Measurements from ENCODE around the gene SOX1. TPM values are rescaled to one million over a fixed set of nuclear protein-coding genes. Genes with fewer than 3 reads are reported as not detected.

SOX1 gene
- total and polyA plus RNA-seq, 9 of the 15 experiments (the other 6 are each of a cell fraction or from before 2014, with no cell fraction given): not detected

GRCh38 chr13:112079696-112080095, 12.7 kb downstream of the SOX1 start:
- no peak for FAIRE-seq
- 14% methylated on average over 3 of the region's 6 CpGs for WGBS (ENCODE audit: insufficient coverage, low coverage, missing lambda C conversion rate)
- CTCF ChIA-PET (ENCODE audit: low intra/inter-chr PET ratio): no interaction called here
- ATAC-seq: no peak
- no peaks in the 10 kb centered on the region for H3K9me3 ChIP-seq (replicated peaks; ENCODE audit: control insufficient read depth, insufficient read depth, low read depth, low read length)
- in situ Hi-C loops (cut with MboI): no loop called here
- H3K9ac ChIP-seq (ENCODE audit: insufficient read depth in 1 of 2, low read depth in 2 of 2, low read length in 2 of 2): no peak overlapping the region
- BruUV-seq (replicated peaks): no TSS peak
- no peak for TF ChIP-seq BRF1 (IDR thresholded peaks at IDR 0.05; ENCODE audit: borderline replicate concordance, extremely low read depth, insufficient read length)
- no peak for TF ChIP-seq SNIP1 (IDR thresholded peaks at IDR 0.05; ENCODE audit: low read depth)
- TF ChIP-seq PCBP1 (IDR thresholded peaks at IDR 0.05; ENCODE audit: low read depth, low read length, poor library complexity, severe bottlenecking): no peak
- no peak for TF ChIP-seq ZNF668 (CRISPR knock-in tag; IDR thresholded peaks at IDR 0.05)
- TF ChIP-seq, protein P1, sequence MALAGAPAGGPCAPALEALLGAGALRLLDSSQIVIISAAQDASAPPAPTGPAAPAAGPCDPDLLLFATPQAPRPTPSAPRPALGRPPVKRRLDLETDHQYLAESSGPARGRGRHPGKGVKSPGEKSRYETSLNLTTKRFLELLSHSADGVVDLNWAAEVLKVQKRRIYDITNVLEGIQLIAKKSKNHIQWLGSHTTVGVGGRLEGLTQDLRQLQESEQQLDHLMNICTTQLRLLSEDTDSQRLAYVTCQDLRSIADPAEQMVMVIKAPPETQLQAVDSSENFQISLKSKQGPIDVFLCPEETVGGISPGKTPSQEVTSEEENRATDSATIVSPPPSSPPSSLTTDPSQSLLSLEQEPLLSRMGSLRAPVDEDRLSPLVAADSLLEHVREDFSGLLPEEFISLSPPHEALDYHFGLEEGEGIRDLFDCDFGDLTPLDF (CRISPR knock-in tag; IDR thresholded peaks at IDR 0.05): no peak
- TF ChIP-seq ZNF583 (CRISPR knock-in tag; IDR thresholded peaks at IDR 0.05): no peak
- no peak for TF ChIP-seq HOXB6 (CRISPR knock-in tag; IDR thresholded peaks at IDR 0.05; ENCODE audit: borderline replicate concordance)
- TF ChIP-seq, protein P2, sequence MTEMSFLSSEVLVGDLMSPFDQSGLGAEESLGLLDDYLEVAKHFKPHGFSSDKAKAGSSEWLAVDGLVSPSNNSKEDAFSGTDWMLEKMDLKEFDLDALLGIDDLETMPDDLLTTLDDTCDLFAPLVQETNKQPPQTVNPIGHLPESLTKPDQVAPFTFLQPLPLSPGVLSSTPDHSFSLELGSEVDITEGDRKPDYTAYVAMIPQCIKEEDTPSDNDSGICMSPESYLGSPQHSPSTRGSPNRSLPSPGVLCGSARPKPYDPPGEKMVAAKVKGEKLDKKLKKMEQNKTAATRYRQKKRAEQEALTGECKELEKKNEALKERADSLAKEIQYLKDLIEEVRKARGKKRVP (CRISPR knock-in tag; IDR thresholded peaks at IDR 0.05): no peak
- no peak for TF ChIP-seq GABPB1 (CRISPR knock-in tag; IDR thresholded peaks at IDR 0.05)
- TF ChIP-seq THRAP3 (IDR thresholded peaks at IDR 0.05; ENCODE audit: borderline replicate concordance): no peak
- no peak for TF ChIP-seq GABPA (tag; conservative IDR thresholded peaks at IDR 0.05; ENCODE audit: low read depth)
- TF ChIP-seq ZNF253 (CRISPR knock-in tag; conservative IDR thresholded peaks at IDR 0.05): no peak
- no peak for TF ChIP-seq MXD1 (CRISPR knock-in tag; IDR thresholded peaks at IDR 0.05; ENCODE audit: borderline replicate concordance, poor library complexity, severe bottlenecking)
- TF ChIP-seq SP2 (IDR thresholded peaks at IDR 0.05; ENCODE audit: extremely low read depth, low read depth, low read length, poor library complexity, severe bottlenecking): no peak
- no peak for TF ChIP-seq NCOA4 (IDR thresholded peaks at IDR 0.05; ENCODE audit: partially characterized antibody)
- no peak for DNase-seq (ENCODE audit: extremely low read depth in 1 of 4, low spot score in 3 of 4)
- no peak overlapping the region for H2AFZ ChIP-seq (ENCODE audit: low read depth, low read length)
- H4K20me1 ChIP-seq (replicated peaks; ENCODE audit: control insufficient read depth, insufficient read depth, low read length): no peaks in the 10 kb centered on the region
- H3K4me2 ChIP-seq (ENCODE audit: insufficient read depth, low read length): no peak overlapping the region
- intact Hi-C loops (cut with micrococcal nuclease): no loop called here
- no peaks in the 10 kb centered on the region for H3K36me3 ChIP-seq (ENCODE audit: control insufficient read depth, insufficient read depth, low read length)
- no peak overlapping the region for H3K4me3 ChIP-seq
- H3K27ac ChIP-seq (ENCODE audit: extremely low read depth, low read depth, low read length): no peak overlapping the region
- POLR2A ChIA-PET: interaction anchor here (0.7 kb wide), 1 partner anchor 981 kb away, joined by 4 read pairs; no protein-coding TSS in a partner anchor
- no peaks in the 10 kb centered on the region for H3K9me1 ChIP-seq (ENCODE audit: control insufficient read depth, insufficient read depth, low read length)
- no peaks in the 10 kb centered on the region for H3K79me2 ChIP-seq (ENCODE audit: control insufficient read depth, insufficient read depth, low read length)
- no peaks in the 10 kb centered on the region for H3K4me1 ChIP-seq (replicated peaks in 1 of 2; ENCODE audit: control insufficient read depth in 2 of 2, insufficient read depth in 2 of 2, low read length in 2 of 2)
- H3K27me3 ChIP-seq (ENCODE audit: control insufficient read depth in 2 of 2, insufficient read depth in 2 of 2, low read length in 2 of 2): peaks cover 0 to 18% of the 10 kb centered on the region in 2 experiments; a peak in 2 of 5 replicates

Measured in K562 (cell line).